Mesenteric fat pad (tissue), 1 donor: ENCODE results near the gene ZNF169. TPM values are rescaled to one million over a fixed set of nuclear protein-coding genes. Genes with fewer than 3 reads are reported as not detected.
"Not testable (repeated sequence)": the region's sequence is repeated elsewhere in the genome, so short reads cannot be mapped to it uniquely, and the experiment has no call there.

Experiments used
- DNase-seq: peaks from one replicate; pipeline ENCODE4 v3.0.0-alpha.2; 2020; ENCODE audit warnings: low spot score
- long read RNA-seq: library from polyadenylated mRNA; unstranded; transcript quantifications from one replicate; pipeline ENCODE4 v2.0.0, GENCODE V29; 2020
- total RNA-seq: library from RNA; stranded (reverse); fragmentation: NEBNext Ultra II Directional; extraction: Animal tissue kit (Norgen Biotek cat#: 25700); gene quantifications from one replicate; pipeline ENCODE4 v1.2.1, GENCODE V29; 2021
- donor health status: DM: yes; HTN: yes; CAD: no.

The ZNF169 gene
- total RNA-seq = 4.6 TPM
- long read RNA-seq, partial matches to known transcripts = 0 of 7 reads
- long read RNA-seq, other reads (novel, unspliced or antisense) = 5 of 7 reads

GRCh38 chr9:94259077-94259862 lies at the start of gene ZNF169:
Gene ZNF169, plus strand, starts transcription at chr9:94259298. Its CDS starts 19,515 bp downstream, at chr9:94278813.
- peak; percentile 98 for DNase-seq

- DNase-seq = no peak
Measured at GRCh38 chr9:94210616-94211603, 48.2 kb upstream of the ZNF169 start.

GRCh38 chr9:94212091-94212490 lies 47.0 kb upstream of the ZNF169 start:
- DNase-seq = no peak

GRCh38 chr9:94212531-94212930 lies 46.6 kb upstream of the ZNF169 start:
- no peak for DNase-seq

GRCh38 chr9:94213511-94214124 lies 45.5 kb upstream of the ZNF169 start:
- no peak for DNase-seq

GRCh38 chr9:94222870-94223269 lies 36.2 kb upstream of the ZNF169 start:
- no peak for DNase-seq

DNA sequence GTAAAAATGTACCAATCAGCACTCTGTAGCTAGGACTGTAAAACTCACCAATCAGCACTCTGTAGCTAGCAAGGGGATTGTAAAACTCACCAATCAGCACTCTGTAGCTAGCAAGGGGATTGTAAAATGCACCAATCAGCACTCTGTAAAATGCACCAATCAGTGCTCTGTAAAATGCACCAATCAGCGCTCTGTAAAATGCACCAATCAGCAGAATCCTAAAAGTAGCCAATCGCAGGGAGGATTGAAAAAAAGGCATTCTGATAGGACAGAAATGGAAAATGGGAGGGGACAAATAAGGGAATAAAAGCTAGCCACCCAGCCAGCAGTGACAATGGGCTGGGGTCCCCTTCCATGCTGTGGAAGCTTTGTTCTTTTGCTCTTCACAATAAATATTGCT lies 33.7 kb upstream of the ZNF169 start:
- DNase-seq = not testable (repeated sequence)

- no peak for DNase-seq
Measured at GRCh38 chr9:94228616-94229015, 30.5 kb upstream of the ZNF169 start.

DNA sequence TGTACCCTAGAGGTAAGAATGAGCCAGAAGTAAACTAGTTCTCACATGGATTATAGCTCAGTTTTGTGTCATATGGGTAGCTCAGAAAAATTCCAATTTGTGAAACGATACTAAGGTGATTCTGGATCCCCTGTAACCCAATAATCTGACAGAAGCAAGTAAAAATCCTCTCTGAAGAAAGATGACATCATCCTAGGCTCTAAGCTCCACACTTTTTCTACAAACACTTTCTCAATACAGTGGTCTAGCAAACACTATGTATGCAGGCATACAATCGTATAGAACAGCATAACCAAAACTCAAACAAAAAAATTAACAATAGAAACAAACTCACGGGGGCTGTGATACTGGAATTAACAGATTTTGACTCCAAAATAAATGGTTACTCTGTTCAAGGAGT lies 26.7 kb upstream of the ZNF169 start:
- DNase-seq = no peak

DNA sequence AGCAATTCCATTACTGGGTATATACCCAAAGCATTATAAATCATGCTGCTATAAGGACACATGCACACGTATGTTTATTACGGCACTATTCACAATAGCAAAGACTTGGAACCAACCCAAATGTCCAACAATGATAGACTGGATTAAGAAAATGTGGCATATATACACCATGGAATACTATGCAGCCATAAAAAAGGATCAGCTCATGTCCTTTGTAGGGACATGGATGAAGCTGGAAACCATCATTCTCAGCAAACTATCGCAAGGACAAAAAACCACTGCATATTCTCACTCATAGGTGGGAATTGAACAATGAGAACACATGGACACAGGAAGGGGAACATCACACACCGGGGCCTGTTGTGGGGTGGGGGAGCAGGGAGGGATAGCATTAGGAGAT lies 18.0 kb upstream of the ZNF169 start:
- DNase-seq = not testable (repeated sequence)

- DNase-seq = no peak
Measured at GRCh38 chr9:94245651-94246050, 13.4 kb upstream of the ZNF169 start.

DNA sequence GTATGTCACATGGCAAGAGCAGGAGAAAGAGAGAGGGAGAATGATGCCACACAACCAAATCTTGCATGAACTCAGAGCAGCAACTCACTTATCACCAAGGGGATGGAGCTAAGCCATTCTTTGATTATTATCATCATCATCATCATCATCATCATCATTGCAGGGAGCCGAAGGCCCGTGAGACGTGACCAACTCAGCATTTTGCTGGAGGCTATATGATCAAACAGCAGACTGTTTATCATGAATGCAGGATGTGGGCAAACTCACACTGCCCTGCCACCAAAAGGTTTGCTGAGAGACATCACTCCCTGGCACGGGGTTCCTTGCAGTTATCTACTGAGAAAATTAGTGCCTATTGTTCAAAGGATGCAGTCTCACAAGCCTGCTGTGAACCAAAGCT lies 8.6 kb upstream of the ZNF169 start:
- DNase-seq = no peak

GRCh38 chr9:94256007-94256406 lies 3.1 kb upstream of the ZNF169 start:
- DNase-seq = no peak

GRCh38 chr9:94265626-94266402 lies 6.7 kb downstream of the ZNF169 start:
- DNase-seq = not testable (repeated sequence)

DNA sequence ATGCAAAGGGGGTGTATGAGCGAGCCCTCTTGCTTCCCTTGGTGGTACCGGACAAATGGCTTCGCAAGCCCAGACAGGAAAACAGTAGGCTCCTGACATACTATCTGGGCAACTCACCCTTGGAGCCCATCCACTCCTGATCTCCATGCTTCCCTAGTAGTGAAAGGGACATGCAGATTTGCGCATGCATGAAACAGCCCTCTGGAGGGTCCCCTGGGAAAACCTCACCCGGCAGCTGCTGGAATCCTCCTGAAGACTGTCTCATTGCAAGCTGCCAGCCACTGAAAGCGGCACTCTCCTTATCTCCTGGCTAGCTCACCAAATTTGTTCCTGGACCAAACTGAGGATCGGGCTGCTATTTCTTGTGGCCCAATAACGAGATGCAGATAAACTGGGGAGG lies 10.2 kb downstream of the ZNF169 start:
- no peak for DNase-seq

- no peak for DNase-seq
Measured at GRCh38 chr9:94270009-94270408, 10.9 kb downstream of the ZNF169 start.

GRCh38 chr9:94277029-94277428 lies 17.9 kb downstream of the ZNF169 start:
- DNase-seq = not testable (repeated sequence)

DNA sequence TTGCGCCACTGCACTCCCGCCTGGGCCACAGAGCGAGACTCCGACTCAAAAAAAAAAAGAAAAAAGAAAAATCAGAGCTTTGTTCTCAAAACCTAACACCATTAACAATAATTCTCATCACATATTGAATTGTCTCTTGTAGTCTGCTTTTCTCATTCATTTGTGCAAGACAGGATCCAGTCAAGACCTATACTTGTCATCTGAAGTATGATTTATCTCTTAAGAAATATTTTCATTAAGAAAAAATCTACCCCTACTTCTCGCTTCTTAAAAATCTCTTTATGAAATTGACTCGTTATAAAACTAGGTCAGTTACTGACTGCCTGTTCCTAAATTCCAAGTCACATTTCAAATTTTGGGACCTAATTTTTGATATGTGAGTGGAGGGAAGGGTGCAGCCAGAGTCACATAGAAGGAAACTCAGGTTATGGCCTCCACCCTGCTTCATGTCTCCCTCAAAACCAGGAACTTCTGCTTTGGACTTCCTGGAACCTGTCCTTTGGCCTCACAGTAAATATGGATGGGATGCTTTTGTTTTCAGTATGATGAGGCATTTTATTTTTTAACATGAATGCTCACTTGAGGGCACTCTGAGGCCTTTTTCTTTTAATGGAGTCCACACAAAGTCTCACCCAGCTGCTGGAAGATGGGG lies 18.9 kb downstream of the ZNF169 start:
- no peak for DNase-seq

DNA sequence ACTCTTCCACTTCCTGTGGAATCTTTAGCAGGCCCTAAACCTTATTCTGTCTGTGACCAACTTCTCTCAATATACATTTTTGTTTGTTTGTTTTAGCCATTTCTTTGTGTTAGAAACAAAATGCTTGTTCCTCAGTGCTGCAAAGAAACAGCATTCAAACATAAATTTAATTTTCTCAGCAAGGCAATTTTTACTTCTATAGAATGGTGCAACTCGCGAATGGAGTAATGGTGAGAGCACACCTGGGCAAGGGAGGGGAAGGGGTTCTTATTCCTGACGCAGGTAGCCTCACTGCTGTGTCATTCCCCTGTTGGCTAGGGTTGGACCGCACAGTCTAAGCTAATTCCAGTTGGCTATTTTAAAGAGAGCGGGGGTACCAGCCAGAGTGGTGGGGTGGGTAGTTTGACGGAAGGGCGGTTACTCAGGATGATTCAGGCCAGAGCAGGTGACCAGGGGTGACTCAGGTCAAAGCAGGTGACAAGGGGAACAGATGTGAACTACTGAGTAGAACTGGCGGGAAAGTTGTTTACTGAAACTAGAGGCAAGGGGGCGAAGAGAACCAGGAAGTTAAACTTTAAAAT lies 21.4 kb downstream of the ZNF169 start:
- DNase-seq = no peak

- DNase-seq = no peak
Measured at GRCh38 chr9:94281101-94281500, 22.0 kb downstream of the ZNF169 start.
